ENCODE measurements around the gene STRIP2. TPM values are rescaled to one million over a fixed set of nuclear protein-coding genes. Genes with fewer than 3 reads are reported as not detected.

The STRIP2 gene
- total and polyA plus RNA-seq, 2 of the 13 experiments (the other 11 are each of a cell fraction or from before 2014, with no cell fraction given), result 3.9 to 8.2 TPM

- TF ChIP-seq SKIL (CRISPR knock-in tag; IDR thresholded peaks at IDR 0.05; ENCODE audit: borderline replicate concordance) (no peak), CREB3 (CRISPR knock-in tag; IDR thresholded peaks at IDR 0.05) (no peak), ZBTB25 (CRISPR knock-in tag; IDR thresholded peaks at IDR 0.05) (no peak)
Observed at GRCh38 chr7:129391546-129392171, 42.6 kb upstream of the STRIP2 start (continued).

- in situ Hi-C loops (cut with HindIII; ENCODE audit: extremely low pct_ligation_motif_present, low pct_unique_long_range_greater_than_20kb), result no loop called here
- H4K20me1 ChIP-seq (ENCODE audit: insufficient read depth, low read length), result no peaks in the 10 kb centered on the region
- H3K4me3 ChIP-seq (replicated peaks in 1 of 3; ENCODE audit: insufficient read depth in 1 of 3, low read depth in 2 of 3, low read length in 3 of 3), result no peak overlapping the region
- no peaks in the 10 kb centered on the region for H3K4me1 ChIP-seq (ENCODE audit: insufficient read depth, low read length)
- FAIRE-seq, result no peak
- TF ChIP-seq PLRG1 (conservative IDR thresholded peaks at IDR 0.05) (no peak), ZNF326 (CRISPR knock-in tag; IDR thresholded peaks at IDR 0.05; ENCODE audit: borderline replicate concordance) (no peak), ZNF431 (CRISPR knock-in tag; IDR thresholded peaks at IDR 0.05; ENCODE audit: borderline replicate concordance, low read depth) (no peak), PITX1 (CRISPR knock-in tag; IDR thresholded peaks at IDR 0.05) (no peak), ZNF232 (CRISPR knock-in tag; IDR thresholded peaks at IDR 0.05; ENCODE audit: borderline replicate concordance) (no peak), ZNF644 (CRISPR knock-in tag; IDR thresholded peaks at IDR 0.05; ENCODE audit: low read depth) (no peak), ZBTB49 (CRISPR knock-in tag; IDR thresholded peaks at IDR 0.05; ENCODE audit: borderline replicate concordance) (no peak), ZKSCAN5 (CRISPR knock-in tag; IDR thresholded peaks at IDR 0.05) (no peak)
- H3K27me3 ChIP-seq (ENCODE audit: control insufficient read depth in 1 of 2, insufficient read depth in 2 of 2, low read length in 2 of 2), result no peaks in the 10 kb centered on the region
- H3K36me3 ChIP-seq (replicated peaks in 1 of 2; ENCODE audit: control insufficient read depth in 1 of 2, insufficient read depth in 2 of 2, low read length in 2 of 2), result 0 out of 5 replicates have a peak, but pooled peaks cover 0 to 3% of the 10 kb centered on the region in 2 experiments
- BruUV-seq (replicated peaks), result no TSS peak
- no peak overlapping the region for H2AFZ ChIP-seq (ENCODE audit: low read length)
- POLR2A ChIA-PET, result no interaction called here
- DNase-seq (ENCODE audit: low spot score), result no peak
- ATAC-seq, result no peak
- 98% methylated on average over 2 of the region's 2 CpGs for WGBS (ENCODE audit: low lambda C conversion rate)
- no peak overlapping the region for H3K27ac ChIP-seq (ENCODE audit: extremely low read length, insufficient read depth, low read length)
- H3K9me3 ChIP-seq (ENCODE audit: low read length), result no peaks in the 10 kb centered on the region
- no peak overlapping the region for H3K9ac ChIP-seq (ENCODE audit: insufficient read depth, low read depth, low read length)
- no peak overlapping the region for H3K4me2 ChIP-seq (ENCODE audit: low read depth, low read length)
- CTCF ChIA-PET (ENCODE audit: low intra/inter-chr PET ratio, low total read pairs), result no interaction called here
- H3K79me2 ChIP-seq (ENCODE audit: insufficient read depth, low read length), result no peaks in the 10 kb centered on the region
- intact Hi-C loops (cut with micrococcal nuclease; ENCODE audit: unreplicated experiment), result no loop called here
Observed at GRCh38 chr7:129393255-129393654, 41.0 kb upstream of the STRIP2 start.
